AG09319 (cell line): ENCODE data around the gene LSM4.

Source experiments
- DNase-seq: peaks from one replicate; pipeline ENCODE4 v3.0.0-alpha.2; 2010; ENCODE audit warnings: low read depth; ENCODE audit errors: extremely low read depth
- CTCF ChIP-seq: IDR thresholded peaks from 2 replicates; pipeline ENCODE4 v1.5.1; 2011; ENCODE audit warnings: low read depth, mild to moderate bottlenecking, inconsistent platforms, low read length, moderate library complexity

Gene LSM4

GRCh38 chr19:18264137-18264854 lies 58.6 kb downstream of the LSM4 start:
- no peak for TF ChIP-seq CTCF
- DNase-seq = no peak

GRCh38 chr19:18263324-18264136 lies 59.3 kb downstream of the LSM4 start:
- TF ChIP-seq CTCF = no peak
- DNase-seq = no peak

GRCh38 chr19:18262917-18263316 lies 60.0 kb downstream of the LSM4 start:
- DNase-seq = no peak
- no peak for TF ChIP-seq CTCF

- DNase-seq = no peak
These were observed 60.7 kb downstream of the LSM4 start for GRCh38 chr19:18262144-18262543.

GRCh38 chr19:18261474-18261873 lies 61.4 kb downstream of the LSM4 start:
- no peak for TF ChIP-seq CTCF
- no peak for DNase-seq

More at GRCh38 chr19:18262144-18262543, 60.7 kb downstream of the LSM4 start:
- TF ChIP-seq CTCF = no peak

- no peak for DNase-seq
- TF ChIP-seq CTCF = no peak
These were observed 63.0 kb downstream of the LSM4 start for GRCh38 chr19:18259893-18260292.
